ENCODE measurements around the gene SPATA18.

DNA sequence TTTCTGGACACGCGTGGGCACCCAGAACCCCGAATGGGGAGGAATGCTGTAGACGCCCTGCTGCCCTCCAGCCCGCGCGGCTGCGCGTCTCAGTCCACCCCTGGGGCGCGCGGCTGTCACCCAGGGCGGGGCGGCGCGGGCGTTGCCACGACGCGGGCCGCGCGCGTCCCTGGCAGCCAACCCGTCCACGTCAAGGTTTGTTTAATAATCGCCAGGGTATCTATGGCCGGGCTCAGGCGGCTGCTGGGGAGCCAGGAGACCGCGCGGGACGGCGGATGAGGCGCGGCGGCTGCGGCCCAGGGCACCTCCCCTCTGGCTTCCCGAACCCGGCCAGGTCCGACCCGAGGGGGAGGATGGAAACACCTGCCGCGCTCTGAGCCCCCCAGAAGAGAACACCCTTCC, at the start of gene SPATA18:
- no peak for TF ChIP-seq POLR2AphosphoS5 (IDR thresholded peaks at IDR 0.05)
- no peak for TF ChIP-seq SMC3 (conservative IDR thresholded peaks at IDR 0.05; ENCODE audit: poor library complexity)
- TF ChIP-seq, protein P1, sequence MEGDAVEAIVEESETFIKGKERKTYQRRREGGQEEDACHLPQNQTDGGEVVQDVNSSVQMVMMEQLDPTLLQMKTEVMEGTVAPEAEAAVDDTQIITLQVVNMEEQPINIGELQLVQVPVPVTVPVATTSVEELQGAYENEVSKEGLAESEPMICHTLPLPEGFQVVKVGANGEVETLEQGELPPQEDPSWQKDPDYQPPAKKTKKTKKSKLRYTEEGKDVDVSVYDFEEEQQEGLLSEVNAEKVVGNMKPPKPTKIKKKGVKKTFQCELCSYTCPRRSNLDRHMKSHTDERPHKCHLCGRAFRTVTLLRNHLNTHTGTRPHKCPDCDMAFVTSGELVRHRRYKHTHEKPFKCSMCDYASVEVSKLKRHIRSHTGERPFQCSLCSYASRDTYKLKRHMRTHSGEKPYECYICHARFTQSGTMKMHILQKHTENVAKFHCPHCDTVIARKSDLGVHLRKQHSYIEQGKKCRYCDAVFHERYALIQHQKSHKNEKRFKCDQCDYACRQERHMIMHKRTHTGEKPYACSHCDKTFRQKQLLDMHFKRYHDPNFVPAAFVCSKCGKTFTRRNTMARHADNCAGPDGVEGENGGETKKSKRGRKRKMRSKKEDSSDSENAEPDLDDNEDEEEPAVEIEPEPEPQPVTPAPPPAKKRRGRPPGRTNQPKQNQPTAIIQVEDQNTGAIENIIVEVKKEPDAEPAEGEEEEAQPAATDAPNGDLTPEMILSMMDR (IDR thresholded peaks at IDR 0.05; ENCODE audit: poor library complexity, severe bottlenecking): no peak
- no peak for TF ChIP-seq EP300 (conservative IDR thresholded peaks at IDR 0.05; ENCODE audit: poor library complexity, severe bottlenecking)
- TF ChIP-seq RAD21 (conservative IDR thresholded peaks at IDR 0.05): no peak

Measured in neural cell (in vitro differentiated cells).